ENCODE measurements around the gene PYM1. TPM values are rescaled to one million over a fixed set of nuclear protein-coding genes. Genes with fewer than 3 reads are reported as not detected.

The PYM1 gene
- total and polyA plus RNA-seq, 2 of the 13 experiments (the other 11 are each of a cell fraction or from before 2014, with no cell fraction given), result 44.0 to 51.8 TPM

DNA sequence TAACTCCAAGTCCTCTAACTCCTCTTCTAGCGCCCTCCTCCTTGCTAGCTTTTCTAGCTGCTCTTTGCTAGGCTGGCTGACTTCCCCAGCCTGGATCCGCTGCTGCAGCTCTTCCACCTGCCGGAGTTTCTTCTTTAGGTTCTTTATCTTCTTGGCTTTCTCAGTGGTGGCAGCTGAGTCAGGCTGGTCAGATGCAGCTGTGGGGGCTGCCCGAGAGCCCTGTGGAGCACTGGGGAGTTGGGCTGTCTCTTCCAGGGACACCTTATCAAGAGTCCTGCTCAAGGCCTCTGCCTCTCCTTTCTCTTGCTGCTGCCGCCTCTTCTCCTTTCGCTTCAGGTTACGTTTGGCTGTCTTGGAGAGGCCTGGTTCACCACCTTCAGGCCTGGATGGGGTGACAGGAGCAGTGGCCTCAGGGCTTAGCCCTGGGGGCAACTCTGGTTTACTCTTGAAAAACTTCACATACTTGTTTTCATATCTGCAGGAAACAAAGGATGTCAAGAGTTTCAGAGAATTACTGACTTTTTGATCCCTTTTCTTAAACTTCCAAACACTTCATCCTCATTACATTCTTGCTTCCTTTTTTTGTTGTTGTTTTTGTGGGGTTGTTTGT is 25.7 kb downstream of the PYM1 start (continued):
- TF ChIP-seq HIVEP1 (CRISPR knock-in tag; IDR thresholded peaks at IDR 0.05) (no peak), TSC22D2 (CRISPR knock-in tag; IDR thresholded peaks at IDR 0.05; ENCODE audit: borderline replicate concordance) (no peak), ZNF678 (CRISPR knock-in tag; IDR thresholded peaks at IDR 0.05) (no peak), SALL2 (CRISPR knock-in tag; IDR thresholded peaks at IDR 0.05) (no peak), ZNF337 (CRISPR knock-in tag; IDR thresholded peaks at IDR 0.05; ENCODE audit: borderline replicate concordance, low read depth) (no peak), GTF3A (CRISPR knock-in tag; conservative IDR thresholded peaks at IDR 0.05) (no peak)
- TF ChIP-seq, protein P1, sequence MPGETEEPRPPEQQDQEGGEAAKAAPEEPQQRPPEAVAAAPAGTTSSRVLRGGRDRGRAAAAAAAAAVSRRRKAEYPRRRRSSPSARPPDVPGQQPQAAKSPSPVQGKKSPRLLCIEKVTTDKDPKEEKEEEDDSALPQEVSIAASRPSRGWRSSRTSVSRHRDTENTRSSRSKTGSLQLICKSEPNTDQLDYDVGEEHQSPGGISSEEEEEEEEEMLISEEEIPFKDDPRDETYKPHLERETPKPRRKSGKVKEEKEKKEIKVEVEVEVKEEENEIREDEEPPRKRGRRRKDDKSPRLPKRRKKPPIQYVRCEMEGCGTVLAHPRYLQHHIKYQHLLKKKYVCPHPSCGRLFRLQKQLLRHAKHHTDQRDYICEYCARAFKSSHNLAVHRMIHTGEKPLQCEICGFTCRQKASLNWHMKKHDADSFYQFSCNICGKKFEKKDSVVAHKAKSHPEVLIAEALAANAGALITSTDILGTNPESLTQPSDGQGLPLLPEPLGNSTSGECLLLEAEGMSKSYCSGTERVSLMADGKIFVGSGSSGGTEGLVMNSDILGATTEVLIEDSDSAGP (CRISPR knock-in tag; IDR thresholded peaks at IDR 0.05; ENCODE audit: borderline replicate concordance), result no peak

- no peaks in the 10 kb centered on the region for H4K20me1 ChIP-seq (ENCODE audit: insufficient read depth, low read length)
- FAIRE-seq (peak; percentile 40), ATAC-seq (peak; percentile 65), DNase-seq (ENCODE audit: low spot score) (peak; percentile 35)
- CTCF ChIA-PET (ENCODE audit: low intra/inter-chr PET ratio, low total read pairs), result no interaction called here
- 16% methylated on average over 2 of the region's 2 CpGs for WGBS (ENCODE audit: low lambda C conversion rate)
- H3K79me2 ChIP-seq (ENCODE audit: insufficient read depth, low read length), result no peaks in the 10 kb centered on the region
- peaks cover 9% of the 10 kb centered on the region for H3K4me1 ChIP-seq (ENCODE audit: insufficient read depth, low read length)
- peaks cover 3 to 17% of the 10 kb centered on the region in 2 experiments; a peak in 2 of 5 replicates for H3K36me3 ChIP-seq (replicated peaks in 1 of 2; ENCODE audit: control insufficient read depth in 1 of 2, insufficient read depth in 2 of 2, low read length in 2 of 2)
- no peak overlapping the region for H2AFZ ChIP-seq (ENCODE audit: low read length)
- H3K27ac ChIP-seq (ENCODE audit: extremely low read length, insufficient read depth, low read length), result no peak overlapping the region
- in situ Hi-C loops (cut with HindIII; ENCODE audit: extremely low pct_ligation_motif_present, low pct_unique_long_range_greater_than_20kb) (no loop called here), intact Hi-C loops (cut with micrococcal nuclease; ENCODE audit: unreplicated experiment) (no loop called here)
- H3K4me3 ChIP-seq (replicated peaks in 1 of 3; ENCODE audit: insufficient read depth in 1 of 3, low read depth in 2 of 3, low read length in 3 of 3), result no peak overlapping the region
- BruUV-seq (replicated peaks), result TSS peak; percentile 38
- no peak overlapping the region for H3K4me2 ChIP-seq (ENCODE audit: low read depth, low read length)
- no peaks in the 10 kb centered on the region for H3K27me3 ChIP-seq (ENCODE audit: control insufficient read depth in 1 of 2, insufficient read depth in 2 of 2, low read length in 2 of 2)
- POLR2A ChIA-PET, result interaction anchor here (0.8 kb wide), 1 partner anchor 70 kb away, joined by 3 read pairs; the partner anchor contains the start of gene DNAJC14
- H3K9ac ChIP-seq (ENCODE audit: insufficient read depth, low read depth, low read length), result no peak overlapping the region
- TF ChIP-seq TFAP4 (IDR thresholded peaks at IDR 0.05; ENCODE audit: borderline replicate concordance, low read depth), result peak; percentile 80
- no peak for TF ChIP-seq PREB (CRISPR knock-in tag; IDR thresholded peaks at IDR 0.05)
- peak; percentile 30; the same call in 1 of the 2 replicates for TF ChIP-seq FOSL2 (CRISPR knock-in tag; IDR thresholded peaks at IDR 0.05)
- TF ChIP-seq, protein P2, sequence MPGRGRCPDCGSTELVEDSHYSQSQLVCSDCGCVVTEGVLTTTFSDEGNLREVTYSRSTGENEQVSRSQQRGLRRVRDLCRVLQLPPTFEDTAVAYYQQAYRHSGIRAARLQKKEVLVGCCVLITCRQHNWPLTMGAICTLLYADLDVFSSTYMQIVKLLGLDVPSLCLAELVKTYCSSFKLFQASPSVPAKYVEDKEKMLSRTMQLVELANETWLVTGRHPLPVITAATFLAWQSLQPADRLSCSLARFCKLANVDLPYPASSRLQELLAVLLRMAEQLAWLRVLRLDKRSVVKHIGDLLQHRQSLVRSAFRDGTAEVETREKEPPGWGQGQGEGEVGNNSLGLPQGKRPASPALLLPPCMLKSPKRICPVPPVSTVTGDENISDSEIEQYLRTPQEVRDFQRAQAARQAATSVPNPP (CRISPR knock-in tag; IDR thresholded peaks at IDR 0.05), result no peak
- no peaks in the 10 kb centered on the region for H3K9me3 ChIP-seq (ENCODE audit: low read length)
These were observed 28.6 kb downstream of the PYM1 start for GRCh38 chr12:55899082-55899481.

All from HepG2 (cell line).